ENCODE results near the gene HSD3B2.

The HSD3B2 gene

DNA sequence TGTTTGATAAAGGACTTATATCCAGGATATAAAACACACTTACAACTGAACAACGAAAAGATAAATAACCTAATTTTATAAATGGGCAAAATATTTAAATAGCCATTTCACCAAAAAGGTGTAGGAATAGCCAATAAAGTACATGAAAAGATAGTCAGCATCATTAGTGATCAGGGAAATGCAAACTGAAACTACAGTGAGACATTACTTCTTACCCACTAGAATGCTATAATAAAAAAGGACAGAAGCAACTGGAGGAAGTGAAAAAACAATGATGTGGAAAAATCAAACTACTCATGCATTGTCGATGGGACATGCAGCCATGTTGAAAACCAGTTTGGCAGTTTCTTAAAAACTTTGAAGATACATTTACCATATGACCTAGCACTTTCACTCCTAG, 48.6 kb downstream of the HSD3B2 start:
- no peak for DNase-seq

DNA sequence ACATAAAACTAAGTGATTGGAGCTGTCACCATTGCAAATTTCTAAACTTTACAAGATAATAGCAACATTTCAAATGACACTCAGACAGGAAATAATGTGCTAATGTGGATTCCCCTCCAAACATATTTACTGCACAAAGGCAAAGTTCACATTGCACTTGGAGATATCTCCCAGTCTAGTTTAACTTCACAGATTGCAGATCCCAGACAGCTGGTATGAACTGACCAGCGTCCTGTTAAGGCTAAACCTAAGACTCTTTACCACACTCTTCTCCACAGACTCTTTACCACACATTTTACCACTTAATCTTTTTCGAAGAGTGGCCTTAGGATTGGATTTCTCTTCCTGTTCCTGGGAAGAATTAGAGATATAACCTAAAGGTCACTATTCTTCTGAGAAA, 51.5 kb downstream of the HSD3B2 start:
- DNase-seq, result no peak

DNA sequence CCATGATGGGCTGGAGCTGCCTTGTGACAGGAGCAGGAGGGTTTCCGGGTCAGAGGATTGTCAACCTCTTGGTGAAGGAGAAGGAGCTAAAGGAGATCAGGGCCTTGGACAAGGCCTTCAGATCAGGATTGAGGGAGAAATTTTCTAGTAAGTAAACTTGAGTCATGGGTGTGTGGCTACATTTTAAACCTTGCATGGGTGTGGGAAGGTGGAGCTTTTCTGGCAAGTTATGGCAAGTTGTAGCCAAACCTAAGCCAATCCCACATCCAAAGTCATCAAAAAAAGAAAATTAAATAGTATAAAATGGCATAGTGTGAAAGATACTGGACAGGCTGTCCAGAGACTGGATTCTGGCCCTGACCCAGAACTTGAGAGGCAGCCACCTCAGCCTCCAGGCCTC, 52.3 kb downstream of the HSD3B2 start:
- no peak for DNase-seq

DNA sequence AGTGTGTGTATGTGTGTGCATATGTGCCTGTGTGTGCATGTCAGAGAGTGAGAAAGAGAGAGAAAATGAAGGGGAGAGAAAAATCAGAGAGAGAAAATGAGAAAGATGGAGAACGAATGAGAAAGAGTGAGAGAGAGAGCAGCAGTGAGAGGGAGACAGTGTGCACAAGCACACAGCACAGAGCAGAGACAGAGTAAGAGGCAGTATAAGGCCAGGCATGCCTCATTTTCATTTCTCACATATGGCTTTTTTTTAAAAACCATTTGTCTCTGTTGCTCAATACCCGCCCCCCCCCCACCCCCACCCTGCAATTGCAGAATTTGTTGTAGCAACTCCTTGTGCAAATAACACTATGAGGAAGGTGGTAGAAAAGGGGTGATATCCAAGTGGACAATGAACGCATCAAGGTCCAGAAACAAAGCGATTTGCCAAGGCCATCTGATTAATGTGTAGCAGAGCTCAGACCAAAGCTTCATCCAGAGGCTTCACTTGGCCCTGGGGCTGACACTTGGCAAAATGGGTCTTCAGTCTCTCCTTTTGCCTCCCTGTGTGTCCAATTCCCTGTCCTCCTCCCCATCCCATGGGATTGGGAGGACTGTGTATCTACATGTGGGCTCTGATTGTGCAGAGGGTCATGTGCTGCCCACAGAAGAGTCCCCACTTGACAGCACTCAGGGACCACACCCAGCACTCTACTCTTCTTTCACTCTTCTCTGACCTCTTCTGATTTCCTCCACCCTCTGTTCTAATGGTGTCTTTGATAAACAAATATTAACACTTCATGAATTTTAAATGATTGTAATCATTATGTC, 53.1 kb downstream of the HSD3B2 start:
- no peak for DNase-seq

DNA sequence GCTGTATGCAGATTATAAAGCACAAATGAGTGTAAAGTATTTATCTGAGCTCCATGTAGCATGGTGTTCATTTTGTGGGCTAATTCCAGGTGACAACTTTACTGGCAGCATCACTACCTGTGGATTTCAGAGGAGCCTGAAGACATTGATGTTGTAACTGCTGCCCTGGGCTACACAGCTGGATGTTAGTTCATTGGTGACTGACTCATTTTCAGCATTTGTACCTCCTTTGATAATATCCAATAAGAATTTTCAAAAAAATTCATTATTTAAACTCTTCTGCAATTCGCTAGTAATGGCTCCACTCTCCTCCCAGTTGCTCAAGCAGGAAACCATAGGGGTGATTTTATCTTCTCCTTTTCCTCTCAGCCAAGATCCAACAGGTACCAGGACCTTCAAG, 54.8 kb downstream of the HSD3B2 start:
- no peak for DNase-seq

DNA sequence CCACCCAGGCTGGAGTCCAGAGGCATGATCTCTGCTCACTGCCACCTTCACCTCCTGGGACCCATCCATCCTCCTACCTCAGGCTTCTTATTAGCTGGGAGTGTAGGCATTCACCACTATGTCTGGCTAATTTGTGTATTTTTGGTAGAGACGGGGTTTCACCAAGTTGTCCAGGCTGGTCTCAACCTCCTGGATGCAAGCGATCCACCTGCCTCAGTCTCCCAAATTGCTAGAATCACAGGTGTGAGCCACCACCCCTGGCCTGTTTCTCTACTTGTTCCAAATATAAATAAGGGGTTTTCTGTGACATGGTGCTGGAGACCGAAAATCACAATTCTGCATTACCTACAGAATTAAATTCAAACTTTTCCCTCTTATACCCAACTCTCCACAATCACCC, 55.4 kb downstream of the HSD3B2 start:
- no peak for DNase-seq

GRCh38 chr1:119470958-119471357, 56.0 kb downstream of the HSD3B2 start:
- DNase-seq, result no peak

- no peak for DNase-seq
Measured at GRCh38 chr1:119471566-119471965, 56.6 kb downstream of the HSD3B2 start.

GRCh38 chr1:119472080-119472818, 57.3 kb downstream of the HSD3B2 start:
- DNase-seq, result no peak
